Glomerular visceral epithelial cell (primary cell): Measurements from ENCODE around the gene MUC6.

ENCODE experiments used
- DNase-seq: peaks from one replicate; pipeline ENCODE4 v3.0.0-alpha.2; 2016; ENCODE audit errors: extremely low spot score

MUC6 gene

GRCh38 chr11:965206-965775, 71.2 kb downstream of the MUC6 start:
- no peak for DNase-seq

GRCh38 chr11:963852-964251, 72.7 kb downstream of the MUC6 start:
- no peak for DNase-seq
